ENCODE measurements around the gene OR11H6.
"Not testable (repeated sequence)": the region's sequence is repeated elsewhere in the genome, so short reads cannot be mapped to it uniquely, and the experiment has no call there.

The OR11H6 gene

DNA sequence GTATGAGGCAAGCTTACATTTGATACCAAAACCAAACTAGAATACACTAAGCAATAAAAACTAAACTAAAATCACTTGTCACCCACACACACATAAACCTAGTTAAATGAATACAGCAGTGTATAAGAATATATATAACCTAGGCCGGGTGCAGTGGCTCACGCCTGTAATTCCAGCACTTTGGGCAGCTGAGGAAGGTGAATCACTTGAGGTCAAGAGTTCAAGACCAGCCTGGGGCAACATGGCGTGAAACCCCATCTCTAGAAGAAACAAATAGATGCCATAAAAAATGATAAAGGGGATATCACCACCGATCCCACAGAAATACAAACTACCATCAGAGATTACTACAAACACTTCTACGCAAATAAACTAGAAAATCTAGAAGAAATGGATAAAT lies 40.9 kb downstream of the OR11H6 start:
- not testable (repeated sequence) for DNase-seq

DNA sequence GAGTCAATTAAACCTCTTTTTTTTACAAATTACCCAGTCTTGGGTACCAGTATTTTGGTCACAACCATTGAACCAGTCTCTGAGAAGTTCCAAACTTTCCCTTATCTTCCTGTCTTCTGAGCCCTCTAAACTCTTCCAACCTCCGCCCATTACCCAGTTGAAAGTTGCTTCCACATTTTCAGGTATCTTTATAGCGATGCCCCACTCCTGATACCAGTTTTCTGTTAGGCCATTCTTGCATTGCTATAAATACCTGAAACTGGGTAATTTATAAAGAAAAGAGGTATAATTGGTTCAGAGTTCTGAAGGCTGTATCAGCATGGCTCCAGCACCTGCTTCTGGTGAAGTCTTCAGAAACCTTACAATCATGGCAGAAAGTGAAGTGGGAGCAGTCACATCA lies 50.6 kb downstream of the OR11H6 start:
- no peak for DNase-seq

All from CD4-positive, alpha-beta T cell treated with Interleukin-6 for 4 hours (primary cell).